ENCODE data around the gene SETBP1.

The SETBP1 gene

GRCh38 chr18:44996261-44996660, 315.6 kb downstream of the SETBP1 start:
- DNase-seq, result no peak

GRCh38 chr18:44997174-44997573, 316.5 kb downstream of the SETBP1 start:
- DNase-seq, result no peak

GRCh38 chr18:44998360-44998759, 317.7 kb downstream of the SETBP1 start:
- no peak for DNase-seq

- DNase-seq, result no peak
Measured at GRCh38 chr18:45004546-45005080, 323.9 kb downstream of the SETBP1 start.

- DNase-seq, result no peak
Measured at GRCh38 chr18:45006934-45007333, 326.2 kb downstream of the SETBP1 start.

GRCh38 chr18:45007531-45007930, 326.8 kb downstream of the SETBP1 start:
- no peak for DNase-seq

- DNase-seq, result no peak
Measured at GRCh38 chr18:45008694-45009413, 328.2 kb downstream of the SETBP1 start.

- no peak for DNase-seq
Measured at GRCh38 chr18:45009756-45010155, 329.1 kb downstream of the SETBP1 start.

GRCh38 chr18:45012286-45012685, 331.6 kb downstream of the SETBP1 start:
- no peak for DNase-seq

- DNase-seq, result no peak
Measured at GRCh38 chr18:45014047-45014501, 333.4 kb downstream of the SETBP1 start.

- no peak for DNase-seq
Measured at GRCh38 chr18:45015788-45016128, 335.1 kb downstream of the SETBP1 start.

GRCh38 chr18:45019469-45019868, 338.8 kb downstream of the SETBP1 start:
- DNase-seq, result no peak

- no peak for DNase-seq
Measured at GRCh38 chr18:45023519-45023918, 342.8 kb downstream of the SETBP1 start.

- DNase-seq, result no peak
Measured at GRCh38 chr18:45024357-45025088, 343.8 kb downstream of the SETBP1 start.

GRCh38 chr18:45025089-45025450, 344.4 kb downstream of the SETBP1 start:
- DNase-seq, result no peak

- no peak for DNase-seq
Measured at GRCh38 chr18:45026162-45026561, 345.5 kb downstream of the SETBP1 start.

- DNase-seq, result no peak
Measured at GRCh38 chr18:45034179-45034578, 353.5 kb downstream of the SETBP1 start.

- no peak for DNase-seq
Measured at GRCh38 chr18:45037618-45038017, 356.9 kb downstream of the SETBP1 start.

GRCh38 chr18:45039376-45039775, 358.7 kb downstream of the SETBP1 start:
- no peak for DNase-seq

GRCh38 chr18:45040879-45041278, 360.2 kb downstream of the SETBP1 start:
- no peak for DNase-seq

- DNase-seq, result no peak
Measured at GRCh38 chr18:45044787-45045186, 364.1 kb downstream of the SETBP1 start.

GRCh38 chr18:45046228-45046627, 365.5 kb downstream of the SETBP1 start:
- no peak for DNase-seq

- no peak for DNase-seq
Measured at GRCh38 chr18:45046961-45047360, 366.3 kb downstream of the SETBP1 start.

GRCh38 chr18:45049578-45050319, 369.1 kb downstream of the SETBP1 start:
- DNase-seq, result no peak
